PC-9 (cell line): ENCODE results near the gene GABRG3.

ENCODE experiments used
- CTCF ChIP-seq: fragments of 200-600 bp; sonication (generic); conservative IDR thresholded peaks from 2 replicates; pipeline ENCODE4 v1.6.1; 2017; ENCODE audit warnings: mixed run types, antibody characterized with exemption, mild to moderate bottlenecking, moderate library complexity
- EZH2 ChIP-seq: fragments of 200-600 bp; sonication (generic); IDR thresholded peaks from 2 replicates; pipeline ENCODE4 v1.8.0; 2017; ENCODE audit warnings: antibody characterized with exemption, low read depth

DNA sequence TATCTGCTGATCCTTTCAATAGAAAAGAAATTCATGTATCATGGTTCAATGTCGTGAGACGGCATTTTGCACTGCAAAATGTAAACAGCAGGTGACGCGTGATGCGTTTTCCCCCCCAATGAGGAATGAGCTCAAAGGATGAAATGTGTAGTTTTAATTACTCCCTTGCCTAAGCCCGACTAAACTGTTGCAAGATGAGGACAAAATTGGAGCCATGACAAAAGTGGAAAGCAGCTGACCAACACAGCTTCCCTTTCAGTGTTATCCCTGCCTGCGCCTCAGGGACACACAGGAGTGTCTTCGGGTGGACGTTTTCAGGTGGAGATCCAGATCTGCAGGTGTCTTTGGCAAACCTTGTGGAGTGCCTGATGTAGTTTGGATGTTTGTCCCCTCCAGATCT is 92.0 kb downstream of the GABRG3 start:
- TF ChIP-seq EZH2, result no peak
- TF ChIP-seq CTCF, result no peak
